H1 (cell line): ENCODE results near the gene EXOSC10. TPM values are rescaled to one million over a fixed set of nuclear protein-coding genes. Genes with fewer than 3 reads are reported as not detected.

Experiments used
- CEBPB ChIP-seq: IDR thresholded peaks from 2 replicates; pipeline ENCODE4 v1.6.1; 2012; ENCODE audit warnings: low read depth, low read length
- CHD7 ChIP-seq: fragments of 300-600 bp; sonication (generic); IDR thresholded peaks from 2 replicates; pipeline ENCODE4 v1.7.1; 2012; ENCODE audit warnings: low read length, moderate library complexity, mild to moderate bottlenecking, inconsistent platforms; ENCODE audit not compliant: insufficient replicate concordance
- KDM4A ChIP-seq: IDR thresholded peaks from one replicate; pipeline ENCODE4 v1.7.1; 2012; ENCODE audit warnings: low read depth, mild to moderate bottlenecking, moderate library complexity, low read length, inconsistent platforms; ENCODE audit not compliant: severe bottlenecking
- PHF8 ChIP-seq: fragments of 200-600 bp; sonication (generic); conservative IDR thresholded peaks from 2 replicates; pipeline ENCODE4 v1.7.1; 2012; ENCODE audit warnings: low read depth, mild to moderate bottlenecking, inconsistent platforms, low read length, moderate library complexity
- POLR2AphosphoS5 ChIP-seq: IDR thresholded peaks from 2 replicates; pipeline ENCODE4 v1.6.1; 2011; ENCODE audit warnings: low read depth, low read length
- RAD21 ChIP-seq, 2 experiments: IDR thresholded peaks in 1 of 2; conservative IDR thresholded peaks in 1 of 2; 2 replicates each; pipeline ENCODE4 v1.6.1; 2011; ENCODE audit warnings: low read depth in 2 of 2, low read length in 2 of 2, improper control_type of control experiment in 1 of 2, inconsistent platforms in 1 of 2, mild to moderate bottlenecking in 1 of 2, moderate library complexity in 1 of 2
- RBBP5 ChIP-seq: IDR thresholded peaks from 2 replicates; pipeline ENCODE4 v1.7.1; 2012; ENCODE audit warnings: low read depth, mild to moderate bottlenecking, inconsistent platforms, low read length, moderate library complexity, borderline replicate concordance
- SP1 ChIP-seq: IDR thresholded peaks from 2 replicates; pipeline ENCODE4 v1.6.1; 2011; ENCODE audit warnings: low read depth, low read length
- YY1 ChIP-seq: IDR thresholded peaks from 2 replicates; pipeline ENCODE4 v1.6.1; 2011; ENCODE audit warnings: low read depth, mild to moderate bottlenecking, low read length
- polyA plus RNA-seq, 7 experiments: library from polyadenylated mRNA; depleted of rRNA in 3 of 7; stranded (reverse) in 5 of 7; unstranded in 2 of 7; fragments of >200 nt in 5 of 7; fragments of 200-250 nt in 2 of 7; gene quantifications; 1 replicate in 5 of 7; 2 replicates in 1 of 7; 4 replicates in 1 of 7; pipeline versions ENCODE4 v1.2.1 to v1.2.3, GENCODE V29; 2011 to 2013; ENCODE audit warnings: missing spikeins in 2 of 7, mixed read lengths in 2 of 7
- total RNA-seq: library from RNA; stranded (reverse); fragmentation: NEBNext Ultra II Directional; extraction: Animal tissue kit (Norgen Biotek cat#: 25700); gene quantifications from 2 replicates; pipeline ENCODE4 v1.2.1, GENCODE V29; 2021

EXOSC10 gene
- total and polyA plus RNA-seq, 2 of the 8 experiments (the other 6 are each of a cell fraction or from before 2014, with no cell fraction given), result 57.9 to 86.1 TPM

- TF ChIP-seq CHD7, result no peak
- no peak for TF ChIP-seq POLR2AphosphoS5
- TF ChIP-seq YY1, result no peak
- no peak for TF ChIP-seq RBBP5
- TF ChIP-seq KDM4A, result no peak
- no peak for TF ChIP-seq SP1
- no peak for TF ChIP-seq CEBPB
- no peak for TF ChIP-seq PHF8
- TF ChIP-seq RAD21 (IDR thresholded peaks at IDR 0.05 in 1 of 2, conservative IDR thresholded peaks at IDR 0.05 in 1 of 2; ENCODE audit: low read depth in 2 of 2, low read length in 2 of 2), result no peak
These were observed 74.8 kb downstream of the EXOSC10 start (continued) for GRCh38 chr1:11024874-11025203.
